ENCODE results near the gene SLAMF8.

DNA sequence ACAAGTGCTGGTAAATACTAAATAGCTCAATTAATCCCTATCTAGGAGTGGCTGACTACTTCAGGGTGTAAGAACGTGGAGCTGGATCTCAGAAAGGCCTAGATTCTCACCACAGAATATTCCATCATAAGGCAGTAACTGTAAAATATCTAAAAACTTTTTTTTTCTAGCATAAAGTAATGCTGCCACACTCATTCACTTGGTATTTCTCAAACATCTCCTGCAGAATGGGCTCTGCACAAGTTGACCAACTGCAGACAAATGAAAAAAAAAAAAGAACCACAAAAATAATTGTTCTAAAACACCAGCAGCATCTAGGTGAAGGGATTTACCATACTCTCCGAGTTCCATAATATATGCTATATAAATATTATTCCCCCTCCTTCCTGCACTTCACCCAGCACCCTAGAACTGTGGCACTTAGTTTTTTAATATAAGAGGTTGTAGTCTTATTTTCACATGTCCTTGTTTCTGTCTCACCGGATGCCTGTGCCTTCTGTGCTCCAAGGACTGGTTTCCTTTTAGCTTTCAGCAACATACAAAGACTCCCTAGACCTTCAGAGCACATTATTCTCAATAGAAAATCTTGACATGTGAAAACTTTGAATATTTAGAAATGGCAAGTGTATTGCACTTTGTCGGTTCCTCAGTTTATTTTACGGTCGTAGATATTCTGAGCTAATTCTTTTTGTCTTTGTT, 26.9 kb downstream of the SLAMF8 start:
- TF ChIP-seq POLR2AphosphoS5 (IDR thresholded peaks at IDR 0.05; ENCODE audit: low read depth, low read length) (no peak), TAF1 (IDR thresholded peaks at IDR 0.05; ENCODE audit: low read depth, low read length) (no peak), POLR2A (IDR thresholded peaks at IDR 0.05; ENCODE audit: low read depth, low read length) (no peak)

All from GM12891 (cell line).